Left lobe of liver (tissue), 2 donors: ENCODE measurements around the gene AFDN. TPM values are rescaled to one million over a fixed set of nuclear protein-coding genes. Genes with fewer than 3 reads are reported as not detected.

Experiments
- ATAC-seq: fragments of 200-7000 bp; cut with Tn5 transposase; one replicate; pipeline ENCODE4 v1.9.1; 2020; ENCODE audit warnings: mild to moderate bottlenecking, moderate library complexity
- DNase-seq: peaks from one replicate; pipeline ENCODE4 v3.0.0-alpha.2; 2020; ENCODE audit warnings: low spot score
- total RNA-seq: library from RNA; stranded (reverse); gene quantifications from one replicate; pipeline ENCODE4 v1.2.1, GENCODE V29; 2021
- donor health status: DM: no; HTN: no; CAD: no; lungs with moderate emphysema.
- donor health status: DM: no; HTN: yes; CAD: no.

AFDN gene
- total RNA-seq, 1 donor from 2014 or later: 92.5 TPM

GRCh38 chr6:167840526-167841179 lies 13.9 kb downstream of the AFDN start:
- DNase-seq (no peak), ATAC-seq (peak; percentile 28)

DNA sequence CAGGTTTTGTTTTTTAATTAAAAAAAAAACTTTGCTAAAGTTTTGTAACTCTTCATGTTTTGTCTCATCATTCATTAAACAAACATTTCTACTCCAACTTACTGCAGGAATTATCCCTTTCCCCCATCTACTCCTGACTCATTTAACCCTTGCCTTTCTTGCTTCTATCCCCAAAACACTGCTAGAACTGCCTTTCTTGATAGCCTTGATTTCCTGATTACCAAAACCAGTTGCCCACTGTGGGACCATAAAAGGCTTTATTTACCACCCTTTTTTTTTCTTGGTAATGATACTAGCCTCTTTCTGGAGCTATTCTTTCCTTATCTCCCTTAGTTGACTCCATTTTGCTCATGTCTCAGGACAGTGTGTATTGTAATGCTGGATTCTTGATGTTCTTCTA lies 15.3 kb downstream of the AFDN start:
- no peak for ATAC-seq
- DNase-seq: no peak

- DNase-seq (no peak), ATAC-seq (peak; percentile 58)
Measured at GRCh38 chr6:167842457-167842856, 15.7 kb downstream of the AFDN start.

- ATAC-seq (no peak), DNase-seq (no peak)
Measured at GRCh38 chr6:167843023-167843422, 16.3 kb downstream of the AFDN start.

- no peak for ATAC-seq
- no peak for DNase-seq
Measured at GRCh38 chr6:167845856-167846255, 19.1 kb downstream of the AFDN start.

DNA sequence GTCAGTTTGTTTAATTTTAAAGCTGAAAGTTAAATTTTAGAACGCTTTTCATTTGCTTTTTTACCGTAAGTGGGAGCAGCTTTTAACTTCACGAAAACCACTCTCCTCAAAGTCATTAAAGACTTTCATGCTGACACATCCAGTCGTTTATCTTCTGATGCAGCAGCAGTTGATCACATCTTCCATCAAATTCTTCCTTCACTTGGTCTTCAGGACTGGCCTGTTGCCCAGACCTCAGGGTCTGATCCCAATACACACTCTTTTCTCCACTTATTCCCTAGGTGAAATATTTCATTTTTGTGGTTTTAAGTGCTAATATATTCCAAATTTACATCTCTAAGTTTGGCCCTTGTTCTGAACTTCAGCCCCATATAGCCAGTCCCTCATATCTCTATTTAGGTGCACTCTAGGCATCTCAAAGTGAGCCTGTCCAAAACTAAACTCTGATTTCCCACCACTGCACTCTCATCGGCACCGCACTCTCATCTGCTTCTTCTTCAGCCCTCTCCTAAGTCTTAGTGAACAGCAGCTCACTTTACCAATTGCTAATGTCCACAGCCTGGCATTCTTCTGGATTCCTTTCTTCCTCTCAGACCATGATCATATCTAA lies 20.4 kb downstream of the AFDN start:
- ATAC-seq (no peak), DNase-seq (no peak)

- ATAC-seq (peak; percentile 29), DNase-seq (no peak)
Measured at GRCh38 chr6:167847936-167848335, 21.2 kb downstream of the AFDN start.

GRCh38 chr6:167848783-167849182 lies 22.1 kb downstream of the AFDN start:
- DNase-seq (no peak), ATAC-seq (no peak)

DNA sequence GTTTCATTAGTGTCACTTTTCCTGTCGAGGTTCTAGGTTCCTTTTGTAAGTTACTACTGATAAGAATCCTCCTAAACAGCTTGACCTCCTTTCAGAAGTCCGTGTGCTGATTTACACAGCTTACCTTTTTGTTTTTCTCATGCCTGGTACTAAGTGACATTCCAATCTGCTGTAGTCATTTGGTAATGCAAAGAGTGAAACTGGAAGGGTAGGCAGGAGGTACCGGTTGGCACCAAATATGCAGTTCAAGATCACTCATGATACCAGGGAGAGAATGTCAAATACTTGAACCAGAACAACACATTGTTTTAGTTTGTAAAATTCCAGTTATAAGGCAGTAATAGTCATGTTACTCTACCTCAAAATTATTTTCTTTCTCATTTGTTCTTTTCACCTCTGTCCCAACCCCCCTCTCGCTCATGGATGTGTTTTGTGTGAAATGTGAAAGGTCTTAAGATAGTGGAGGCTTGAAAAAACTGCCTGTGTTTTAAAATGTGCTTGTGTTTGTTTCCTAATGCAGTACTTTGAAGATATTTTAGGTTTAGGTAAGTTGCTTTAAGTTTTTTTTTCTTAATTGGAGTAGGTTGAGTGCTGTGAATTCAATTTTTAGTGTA lies 23.2 kb downstream of the AFDN start:
- DNase-seq (no peak), ATAC-seq (peak; percentile 85)

GRCh38 chr6:167850782-167851181 lies 24.1 kb downstream of the AFDN start:
- ATAC-seq: no peak
- no peak for DNase-seq

- ATAC-seq: no peak
- DNase-seq: no peak
Measured at GRCh38 chr6:167851370-167851952, 24.8 kb downstream of the AFDN start.

GRCh38 chr6:167855825-167856425 lies 29.2 kb downstream of the AFDN start:
- ATAC-seq (peak; percentile 44), DNase-seq (no peak)

DNA sequence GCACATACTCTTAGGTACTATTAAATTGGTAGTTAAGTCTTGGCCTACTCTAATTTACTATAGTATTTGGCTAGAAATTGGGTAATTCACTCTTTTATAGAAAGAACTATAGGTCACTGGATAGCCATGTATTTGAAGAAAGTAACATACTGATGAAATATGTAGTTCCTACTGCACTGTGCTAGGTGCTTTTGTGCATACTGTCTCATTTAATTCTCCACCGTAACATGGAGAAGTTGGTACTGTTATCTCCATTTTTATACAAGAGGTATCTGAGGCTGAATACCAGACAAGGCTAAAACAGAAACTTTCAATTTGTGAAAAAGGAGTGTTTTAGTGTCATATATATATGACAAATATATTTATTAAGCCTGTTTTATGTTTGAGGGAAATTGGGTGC lies 29.8 kb downstream of the AFDN start:
- DNase-seq (no peak), ATAC-seq (no peak)

DNA sequence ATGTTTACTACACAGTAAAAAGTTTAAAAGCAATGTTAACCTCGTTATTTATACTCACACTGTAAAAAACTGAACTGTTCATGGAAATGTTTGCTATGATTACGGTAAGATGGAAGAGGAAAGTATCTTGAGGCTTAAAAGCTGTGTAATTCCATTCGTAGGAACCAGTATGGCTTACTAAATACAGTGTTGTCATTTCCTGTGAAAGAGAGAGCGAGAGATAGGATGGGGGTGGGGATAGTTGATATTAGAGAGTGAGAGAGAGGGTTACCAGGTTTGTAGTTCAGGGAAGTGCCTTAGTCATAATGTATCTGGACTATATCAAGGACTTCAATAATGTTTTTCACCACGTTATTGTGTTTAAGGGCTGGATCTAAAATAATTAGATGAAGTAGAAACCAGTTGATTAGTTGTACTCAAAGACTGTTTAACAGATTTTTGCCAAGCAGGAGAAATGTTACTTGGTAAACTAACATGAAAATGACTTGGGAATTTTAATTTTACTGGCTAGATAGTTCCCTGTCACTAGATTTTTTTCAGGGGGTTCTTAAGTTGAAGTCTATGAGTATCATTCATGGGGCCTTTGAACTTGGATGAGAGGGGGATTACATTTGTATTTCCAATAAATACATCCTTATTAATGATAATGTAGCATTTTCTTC lies 30.4 kb downstream of the AFDN start:
- ATAC-seq (no peak), DNase-seq (no peak)

DNA sequence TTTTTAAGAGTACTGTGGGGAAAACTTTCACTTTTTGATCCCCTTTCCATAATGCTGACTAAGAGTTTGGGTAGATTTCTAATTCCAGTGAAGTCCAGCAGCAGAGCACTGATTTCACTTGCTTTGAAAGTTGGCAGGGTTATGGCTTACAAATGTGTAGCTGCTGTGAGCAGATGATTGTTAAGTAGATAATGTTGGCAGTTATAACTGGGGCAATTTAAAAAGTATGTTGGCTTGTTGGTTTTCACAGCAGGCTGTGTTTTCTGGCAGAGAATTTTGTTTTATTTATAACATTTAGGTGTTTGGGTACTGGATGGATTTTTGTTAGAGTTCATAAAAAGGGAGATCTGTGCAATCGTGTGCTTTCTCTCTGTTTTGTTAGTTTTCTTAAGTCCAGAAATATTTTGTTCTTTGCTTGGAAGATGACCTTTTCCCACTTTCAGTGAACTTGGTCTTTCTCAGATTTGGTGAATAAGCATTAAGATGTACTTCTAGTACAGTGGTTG lies 31.4 kb downstream of the AFDN start:
- ATAC-seq (peak; percentile 84), DNase-seq (no peak)

DNA sequence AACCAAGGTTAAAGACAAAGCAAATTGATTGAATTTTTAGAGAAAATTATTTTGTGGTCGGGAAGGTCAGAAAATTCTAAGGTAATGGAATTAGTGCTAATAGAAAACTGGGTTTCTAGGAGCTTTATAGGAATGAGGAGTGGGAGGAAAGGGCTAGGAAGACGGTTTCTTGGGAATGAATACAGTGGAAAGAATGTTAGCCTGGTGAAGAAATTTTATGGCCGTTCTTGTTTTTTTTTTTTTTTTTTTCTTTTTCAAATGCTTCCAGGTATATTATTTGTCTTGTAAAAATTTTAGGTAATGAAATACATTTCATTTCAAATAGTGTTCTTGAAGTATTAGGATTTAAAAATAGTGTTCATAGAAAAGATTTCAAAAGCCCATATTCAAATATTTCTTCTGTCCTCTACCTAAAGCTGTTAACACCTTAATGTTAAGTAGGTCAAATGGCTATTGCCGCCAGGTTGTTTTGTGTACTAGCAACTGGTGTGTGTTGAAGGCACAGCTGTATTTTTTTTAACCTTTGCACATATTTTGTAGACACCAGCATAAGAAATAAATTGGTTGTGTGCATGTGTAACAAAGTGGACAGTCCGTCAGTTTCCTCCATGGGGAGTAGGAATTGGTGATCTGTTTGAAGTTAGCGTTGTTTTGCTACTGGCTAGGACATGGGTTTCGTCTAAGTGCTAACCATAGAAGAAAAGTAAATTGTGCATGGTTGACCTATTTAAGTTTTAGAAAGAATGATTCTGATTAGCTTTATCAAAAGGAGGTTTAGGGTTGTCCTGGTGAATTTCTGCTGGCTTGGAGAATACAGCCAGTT lies 32.3 kb downstream of the AFDN start:
- peak; percentile 3 for ATAC-seq
- DNase-seq: no peak

- no peak for DNase-seq
- no peak for ATAC-seq
Measured at GRCh38 chr6:167860550-167861226, 34.0 kb downstream of the AFDN start.

GRCh38 chr6:167861424-167861823 lies 34.7 kb downstream of the AFDN start:
- DNase-seq: no peak

GRCh38 chr6:167863897-167864296 lies 37.2 kb downstream of the AFDN start:
- ATAC-seq: peak; percentile 88
- DNase-seq: peak; percentile 55

More at GRCh38 chr6:167861424-167861823, 34.7 kb downstream of the AFDN start:
- ATAC-seq: no peak
